ENCODE results near the gene NUP93.
"Not testable (repeated sequence)": the region's sequence is repeated elsewhere in the genome, so short reads cannot be mapped to it uniquely, and the experiment has no call there.

NUP93 gene

DNA sequence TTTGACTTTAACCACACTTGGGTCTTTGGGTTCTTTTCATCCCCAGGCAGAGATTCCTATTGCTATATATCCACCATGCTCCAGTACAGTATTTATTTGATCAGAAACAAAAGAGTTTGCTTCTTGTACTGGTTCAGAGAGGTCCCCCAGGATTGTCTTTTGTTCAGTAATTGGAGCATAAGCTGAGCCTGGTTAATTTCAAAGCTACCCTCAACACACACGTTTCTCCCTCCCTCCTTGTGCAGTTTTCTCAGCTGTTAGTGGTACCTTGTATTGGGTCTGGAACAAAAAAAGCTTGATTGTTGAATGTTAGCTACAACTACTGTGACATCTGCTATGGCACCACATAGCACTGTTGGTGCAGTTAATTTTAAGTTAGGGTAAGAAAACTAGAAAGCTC lies 50.0 kb downstream of the NUP93 start:
- no peak for DNase-seq (ENCODE audit: low read depth)

GRCh38 chr16:56780646-56781045 lies 50.7 kb downstream of the NUP93 start:
- no peak for DNase-seq (ENCODE audit: low read depth)

DNA sequence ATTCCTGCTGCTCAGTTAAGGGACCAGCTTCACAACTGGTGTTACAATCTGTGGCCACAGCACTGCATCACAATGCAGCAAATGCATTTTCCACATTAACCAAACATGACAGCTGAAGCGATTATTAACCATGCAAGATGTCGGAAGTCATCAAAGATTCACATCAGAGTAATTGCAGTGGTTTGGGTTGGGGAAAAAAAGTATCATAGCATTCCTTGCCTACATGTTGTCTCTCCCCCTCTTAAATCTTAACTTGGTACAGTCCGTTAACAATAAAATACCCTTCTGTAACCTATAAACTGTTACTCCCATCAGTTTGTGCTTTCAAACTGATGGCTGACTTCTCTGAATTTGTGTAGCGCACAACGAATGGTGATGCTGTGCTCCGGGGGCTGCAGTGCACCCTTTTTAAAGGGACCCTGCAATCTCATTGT lies 51.6 kb downstream of the NUP93 start:
- DNase-seq (ENCODE audit: low read depth): no peak

GRCh38 chr16:56783344-56783743 lies 53.4 kb downstream of the NUP93 start:
- DNase-seq (ENCODE audit: low read depth): no peak

GRCh38 chr16:56785317-56785716 lies 55.4 kb downstream of the NUP93 start:
- no peak for DNase-seq (ENCODE audit: low read depth)

DNA sequence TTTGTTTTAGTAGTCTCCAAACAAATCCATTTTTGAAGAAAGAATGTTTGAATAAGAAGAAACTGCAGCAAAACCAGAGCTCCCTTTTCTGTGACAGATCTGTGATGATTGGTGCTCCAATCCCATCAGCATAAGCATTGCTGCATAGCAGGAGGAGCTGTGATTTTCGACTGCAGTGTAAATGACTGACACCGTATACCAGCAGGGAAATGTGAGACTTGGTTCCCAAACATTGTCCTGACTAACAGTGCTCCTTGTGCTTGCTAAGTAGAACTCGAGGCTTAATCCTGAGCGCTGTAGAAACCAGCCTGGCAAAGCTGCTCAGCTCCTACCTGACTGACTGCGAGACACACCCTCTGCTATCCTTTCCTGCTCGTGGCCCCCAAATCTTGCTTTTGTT lies 57.2 kb downstream of the NUP93 start:
- no peak for DNase-seq (ENCODE audit: low read depth)

GRCh38 chr16:56788435-56788834 lies 58.5 kb downstream of the NUP93 start:
- no peak for DNase-seq (ENCODE audit: low read depth)

GRCh38 chr16:56789360-56789759 lies 59.4 kb downstream of the NUP93 start:
- no peak for DNase-seq (ENCODE audit: low read depth)

GRCh38 chr16:56792967-56793366 lies 63.0 kb downstream of the NUP93 start:
- no peak for DNase-seq (ENCODE audit: low read depth)

- no peak for DNase-seq (ENCODE audit: low read depth)
These were observed 63.6 kb downstream of the NUP93 start for GRCh38 chr16:56793492-56793891.

- no peak for DNase-seq (ENCODE audit: low read depth)
These were observed 65.1 kb downstream of the NUP93 start for GRCh38 chr16:56795011-56795410.

GRCh38 chr16:56797038-56797437 lies 67.1 kb downstream of the NUP93 start:
- DNase-seq (ENCODE audit: low read depth): not testable (repeated sequence)

DNA sequence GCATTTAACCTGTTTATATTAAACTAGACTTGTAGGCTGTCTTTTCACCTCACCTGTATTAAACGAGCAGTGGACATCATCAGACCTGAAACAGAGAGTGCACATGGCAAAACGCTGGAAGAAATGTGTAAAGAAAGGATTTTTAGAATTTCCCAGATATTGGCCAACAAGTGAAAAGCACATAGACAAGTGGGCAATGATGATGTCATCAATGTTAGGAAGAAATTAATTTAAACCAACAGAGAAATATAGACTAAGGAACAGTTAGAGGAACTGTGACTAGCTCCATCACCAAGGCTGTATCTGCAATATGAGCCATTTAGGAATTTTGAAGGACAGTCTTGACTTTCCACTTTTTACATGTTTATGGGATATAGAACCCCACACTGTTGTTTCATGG lies 67.9 kb downstream of the NUP93 start:
- no peak for DNase-seq (ENCODE audit: low read depth)

DNA sequence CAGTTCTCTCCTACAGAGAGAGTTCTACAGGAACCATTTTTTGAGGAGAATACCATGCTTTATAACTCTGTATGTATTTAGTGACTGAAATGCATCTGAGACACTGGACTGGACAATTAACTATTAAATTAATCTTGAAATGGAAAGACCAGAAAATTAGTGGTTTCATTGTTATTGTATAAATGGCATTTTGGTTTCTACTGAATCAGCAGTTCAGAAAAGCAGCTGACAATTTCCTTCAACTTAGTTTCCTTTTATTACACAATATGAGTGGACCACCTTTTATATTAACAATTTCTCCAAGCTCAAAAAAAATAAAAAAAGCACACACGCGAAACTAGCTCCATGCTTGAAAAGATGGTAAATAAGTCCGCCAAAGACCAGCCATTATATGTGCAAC lies 69.0 kb downstream of the NUP93 start:
- no peak for DNase-seq (ENCODE audit: low read depth)

- no peak for DNase-seq (ENCODE audit: low read depth)
These were observed 70.4 kb downstream of the NUP93 start for GRCh38 chr16:56800355-56800754.

GRCh38 chr16:56801762-56802161 lies 71.8 kb downstream of the NUP93 start:
- no peak for DNase-seq (ENCODE audit: low read depth)

GRCh38 chr16:56807011-56807675 lies 77.2 kb downstream of the NUP93 start:
- DNase-seq (ENCODE audit: low read depth): no peak

DNA sequence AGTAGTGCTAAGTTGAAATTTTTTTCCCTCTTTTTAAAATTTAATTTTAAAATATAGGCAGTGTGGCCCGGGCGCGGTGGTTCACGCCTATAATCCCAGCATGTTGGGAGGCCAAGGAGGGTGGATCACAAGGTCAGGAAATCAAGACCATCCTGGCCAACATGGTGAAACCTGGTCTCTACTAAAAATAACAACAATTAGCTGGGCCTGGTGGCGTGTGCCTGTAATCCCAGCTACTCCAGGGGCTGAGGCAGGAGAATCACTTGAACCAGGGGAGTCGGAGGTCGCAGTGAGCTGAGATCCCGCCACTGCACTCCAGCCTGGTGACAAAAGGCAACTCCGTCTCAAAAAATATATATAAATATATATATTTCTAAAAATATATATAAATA lies 77.7 kb downstream of the NUP93 start:
- DNase-seq (ENCODE audit: low read depth): not testable (repeated sequence)

DNA sequence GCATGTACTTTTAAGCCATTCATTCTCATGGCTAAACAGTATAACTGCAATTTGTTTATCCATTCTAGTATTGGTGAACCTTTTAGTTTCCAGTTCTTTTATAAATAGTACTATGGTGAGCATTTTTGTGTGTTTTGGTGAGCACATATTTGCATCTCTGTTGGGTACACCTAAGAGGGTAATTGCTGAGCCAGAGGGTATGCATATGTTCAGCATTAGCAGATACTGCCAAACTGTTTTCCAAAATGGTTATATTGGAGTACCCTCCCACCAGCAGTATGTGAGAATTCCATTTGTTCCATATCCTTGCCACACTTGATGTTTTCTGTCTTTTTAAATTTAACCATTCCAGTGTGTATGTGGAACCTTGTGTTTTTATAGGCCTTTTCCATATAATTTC lies 81.0 kb downstream of the NUP93 start:
- no peak for DNase-seq (ENCODE audit: low read depth)

GRCh38 chr16:56811602-56812001 lies 81.7 kb downstream of the NUP93 start:
- not testable (repeated sequence) for DNase-seq (ENCODE audit: low read depth)

GRCh38 chr16:56812884-56813283 lies 83.0 kb downstream of the NUP93 start:
- DNase-seq (ENCODE audit: low read depth): no peak

DNA sequence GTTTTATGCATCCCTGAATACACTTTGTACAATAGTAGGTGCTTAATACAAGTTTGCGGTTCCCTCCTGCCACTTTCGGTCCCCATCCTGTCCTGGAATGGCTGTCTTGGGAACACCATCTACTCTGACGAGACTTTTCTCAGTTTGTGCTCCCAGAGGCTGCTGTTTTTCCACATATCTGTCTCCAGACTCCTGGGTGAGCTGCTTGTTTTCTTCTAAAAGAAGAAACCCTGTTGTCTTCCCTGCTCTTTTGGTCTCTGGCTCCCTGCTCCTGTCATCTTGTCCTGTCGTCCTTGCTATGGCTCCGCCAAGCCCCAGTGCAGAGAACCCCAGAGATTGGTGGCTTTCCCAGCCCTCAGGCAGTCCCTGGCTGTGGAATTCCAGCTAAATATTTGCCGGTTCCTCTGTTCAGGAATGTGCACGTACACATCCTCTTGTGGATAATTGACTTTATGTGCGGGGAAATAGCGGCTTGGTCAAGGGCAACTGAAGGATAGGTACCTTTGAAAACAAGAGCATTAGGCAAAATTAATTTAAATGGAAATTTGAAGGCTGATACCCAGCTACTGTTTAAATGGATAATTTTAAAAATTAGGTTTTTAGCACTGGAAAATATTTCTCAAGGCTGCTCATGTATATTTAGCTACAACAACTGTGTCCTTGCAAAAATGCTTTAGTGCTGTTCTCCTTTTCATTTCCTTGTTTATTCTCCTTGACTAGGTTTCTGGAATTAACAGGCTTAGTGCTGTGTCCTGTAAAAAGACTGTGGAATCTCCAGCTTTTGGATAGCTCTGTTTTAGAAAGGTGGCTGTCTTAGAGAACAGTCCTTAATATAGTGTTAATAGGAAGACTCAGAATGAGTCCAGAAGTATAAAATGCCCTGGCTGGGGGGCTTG lies 84.9 kb downstream of the NUP93 start:
- DNase-seq (ENCODE audit: low read depth): no peak

DNA sequence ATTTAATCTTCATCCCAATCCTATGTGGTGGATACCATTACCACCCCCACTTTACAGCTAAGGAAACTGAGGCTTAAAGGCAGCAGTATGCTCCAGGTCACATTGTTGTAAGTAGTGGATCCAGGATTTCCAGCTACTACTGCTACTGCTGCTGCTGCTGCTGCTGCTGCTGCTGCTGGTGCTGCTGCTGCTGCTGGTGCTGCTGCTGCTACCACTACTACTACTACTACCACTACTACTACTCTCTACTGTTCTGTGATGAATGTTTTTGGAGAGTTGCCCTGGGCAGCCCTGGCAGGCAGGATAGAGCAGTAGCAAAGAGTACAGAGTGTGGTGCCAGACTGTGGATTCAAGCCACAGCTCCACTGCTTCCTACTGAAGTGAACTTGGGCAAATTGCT lies 85.8 kb downstream of the NUP93 start:
- no peak for DNase-seq (ENCODE audit: low read depth)

GRCh38 chr16:56817056-56817455 lies 87.1 kb downstream of the NUP93 start:
- DNase-seq (ENCODE audit: low read depth): no peak

All from HS-5 (cell line).